SK-N-SH (cell line): Measurements from ENCODE around the gene ZNRF1. TPM values are rescaled to one million over a fixed set of nuclear protein-coding genes. Genes with fewer than 3 reads are reported as not detected.

ENCODE experiments used
- CTCF ChIA-PET: fragments of 300-600, 350-600 bp; formaldehyde crosslinking; extraction: SDS; loops from one replicate; lab custom pipeline; 2021; lab: Yijun Ruan, JAX
- POLR2A ChIA-PET: fragments of 350-600 bp; sonication (Branson Sonifier 250); formaldehyde crosslinking; extraction: SDS; loops from one replicate; lab custom pipeline; 2020; ENCODE audit warnings: antibody characterized with exemption, inconsistent platforms; lab: Yijun Ruan, JAX
- DNase-seq: peaks from one replicate; pipeline ENCODE4 v3.0.0; 2012
- H2AFZ ChIP-seq: fragments of 200-600 bp; sonication (generic); 2 replicates; pipeline ENCODE4 v1.8.1; 2016; ENCODE audit warnings: antibody characterized with exemption, mild to moderate bottlenecking, low read depth
- H3F3A ChIP-seq: fragments of 200-600 bp; sonication (generic); replicated peaks from 2 replicates; pipeline ENCODE3; 2016; ENCODE audit warnings: antibody characterized with exemption, mild to moderate bottlenecking; ENCODE audit not compliant: insufficient read depth
- H3K27ac ChIP-seq, 2 experiments: fragments of 200-500 bp in 1 of 2; fragments of 200-600 bp in 1 of 2; sonication (Bioruptor generic) in 1 of 2; sonication (generic), shearing (Covaris generic) in 1 of 2; 2 replicates each; pipeline versions ENCODE4 v1.5.1 to v1.6.1; 2014 to 2016; ENCODE audit warnings: low read depth in 2 of 2, inconsistent platforms in 1 of 2, low read length in 1 of 2, mild to moderate bottlenecking in 1 of 2, mixed read lengths in 1 of 2
- H3K27me3 ChIP-seq: fragments of 200-600 bp; sonication (generic), shearing (Covaris generic); 2 replicates; pipeline ENCODE4 v1.6.1; 2016; ENCODE audit warnings: mixed run types; ENCODE audit not compliant: insufficient read depth
- H3K36me3 ChIP-seq, 2 experiments: fragments of 200-500 bp in 1 of 2; fragments of 200-600 bp in 1 of 2; sonication (Bioruptor generic) in 1 of 2; sonication (generic) in 1 of 2; replicated peaks in 1 of 2; 2 replicates each; pipeline versions ENCODE3 to v1.5.1; 2014 to 2016; ENCODE audit warnings: low read length in 1 of 2, mild to moderate bottlenecking in 1 of 2; ENCODE audit not compliant: insufficient read depth in 2 of 2, control insufficient read depth in 1 of 2
- H3K4me1 ChIP-seq, 2 experiments: fragments of 200-500 bp in 1 of 2; fragments of 200-600 bp in 1 of 2; sonication (Bioruptor generic) in 1 of 2; sonication (generic), shearing (Covaris generic) in 1 of 2; 2 replicates each; pipeline versions ENCODE4 v1.5.1 to v1.6.1; 2014 to 2016; ENCODE audit warnings: low read depth in 1 of 2, low read length in 1 of 2, mixed run types in 1 of 2; ENCODE audit not compliant: insufficient read depth in 2 of 2, control insufficient read depth in 1 of 2
- H3K4me2 ChIP-seq: fragments of 200-600 bp; sonication (generic), shearing (Covaris generic); 2 replicates; pipeline ENCODE4 v1.6.1; 2017; ENCODE audit warnings: mixed run types
- H3K4me3 ChIP-seq, 2 experiments: fragments of 200-500 bp in 1 of 2; fragments of 200-600 bp in 1 of 2; sonication (Bioruptor generic) in 1 of 2; sonication (generic), shearing (Covaris generic) in 1 of 2; 2 replicates each; pipeline versions ENCODE4 v1.5.1 to v1.8.1; 2014 to 2016; ENCODE audit warnings: low read depth in 2 of 2, inconsistent platforms in 1 of 2, low read length in 1 of 2, mild to moderate bottlenecking in 1 of 2, mixed read lengths in 1 of 2, moderate library complexity in 1 of 2
- H3K79me2 ChIP-seq: fragments of 200-600 bp; sonication (generic); 2 replicates; pipeline ENCODE4 v1.8.1; 2017; ENCODE audit warnings: mild to moderate bottlenecking; ENCODE audit not compliant: insufficient read depth
- H3K9ac ChIP-seq: fragments of 200-600 bp; sonication (generic); 2 replicates; pipeline ENCODE4 v1.6.1; 2017; ENCODE audit warnings: mixed run types
- H3K9me2 ChIP-seq: fragments of 200-600 bp; sonication (generic); 2 replicates; pipeline ENCODE4 v1.6.1; 2017; ENCODE audit warnings: mixed run types
- H3K9me3 ChIP-seq: fragments of 200-600 bp; sonication (generic); 2 replicates; pipeline ENCODE4 v1.6.1; 2017; ENCODE audit warnings: mixed run types, mild to moderate bottlenecking, moderate library complexity
- H4K20me1 ChIP-seq: fragments of 200-600 bp; sonication (generic); 2 replicates; pipeline ENCODE4 v1.6.1; 2017; ENCODE audit warnings: mild to moderate bottlenecking, mixed run types; ENCODE audit not compliant: insufficient read depth
- CHD2 ChIP-seq: fragments of 150-350 bp; IDR thresholded peaks from 2 replicates; pipeline ENCODE4 v1.6.1; 2018; ENCODE audit warnings: low read length; ENCODE audit not compliant: partially characterized antibody
- ELF1 ChIP-seq: IDR thresholded peaks from 2 replicates; pipeline ENCODE4 v1.4.0; 2012
- EP300 ChIP-seq, 2 experiments: IDR thresholded peaks; 2 replicates each; pipeline versions ENCODE4 v1.4.0 to v1.6.1; 2012; ENCODE audit warnings: borderline replicate concordance in 1 of 2, low read depth in 1 of 2, low read length in 1 of 2
- FOXJ3 ChIP-seq: sonication (generic); formaldehyde crosslinking; IDR thresholded peaks from 2 replicates; pipeline ENCODE4 v1.5.1; 2020; ENCODE audit warnings: mild to moderate bottlenecking, missing genetic modification reagents
- FOXM1 ChIP-seq: IDR thresholded peaks from 2 replicates; pipeline ENCODE4 v1.4.0; 2012; ENCODE audit warnings: low read depth, mild to moderate bottlenecking
- GABPA ChIP-seq: IDR thresholded peaks from 2 replicates; pipeline ENCODE4 v1.4.0; 2012; ENCODE audit warnings: low read depth, mild to moderate bottlenecking
- JUND ChIP-seq: IDR thresholded peaks from 2 replicates; pipeline ENCODE4 v1.4.0; 2012
- NRF1 ChIP-seq: IDR thresholded peaks from 2 replicates; pipeline ENCODE4 v1.6.1; 2012; ENCODE audit warnings: low read depth, mild to moderate bottlenecking, low read length
- PBX3 ChIP-seq: IDR thresholded peaks from 2 replicates; pipeline ENCODE4; 2012
- POLR2AphosphoS5 ChIP-seq: IDR thresholded peaks from 2 replicates; pipeline ENCODE4 v1.6.1; 2012; ENCODE audit warnings: low read depth, low read length
- RCOR1 ChIP-seq: fragments of 150-350 bp; IDR thresholded peaks from 2 replicates; pipeline ENCODE4 v1.6.1; 2017; ENCODE audit warnings: antibody characterized with exemption, low read length
- SIN3A ChIP-seq: IDR thresholded peaks from 2 replicates; pipeline ENCODE4 v1.6.1; 2012; ENCODE audit warnings: low read depth, mild to moderate bottlenecking, low read length, moderate library complexity, borderline replicate concordance
- SMC3 ChIP-seq: IDR thresholded peaks from 2 replicates; pipeline ENCODE4 v1.6.1; 2012; ENCODE audit warnings: low read depth, low read length, improper control_type of control experiment
- TAF1 ChIP-seq: IDR thresholded peaks from 2 replicates; pipeline ENCODE4 v1.6.1; 2012; ENCODE audit warnings: low read depth, mild to moderate bottlenecking, low read length, moderate library complexity, borderline replicate concordance
- TCF12 ChIP-seq: IDR thresholded peaks from 2 replicates; pipeline ENCODE4 v1.4.0; 2012
- TEAD4 ChIP-seq: IDR thresholded peaks from 2 replicates; pipeline ENCODE4 v1.4.0; 2012; ENCODE audit warnings: mild to moderate bottlenecking, borderline replicate concordance; ENCODE audit not compliant: insufficient read depth
- USF1 ChIP-seq: IDR thresholded peaks from 2 replicates; pipeline ENCODE4 v1.4.0; 2012; ENCODE audit warnings: low read depth, borderline replicate concordance
- WGBS: methylation state at CpG from one replicate; pipeline ENCODE4 v1.1.6; 2017; ENCODE audit warnings: low lambda C conversion rate; 5-methylcytosine and 5-hydroxymethylcytosine counted together
- polyA plus RNA-seq, 3 experiments: library from polyadenylated mRNA; depleted of rRNA; stranded (reverse); fragments of >200 nt; gene quantifications; 2 replicates each; pipeline ENCODE4 v1.2.3, GENCODE V29; 2012
- TF ChIP-seq, protein P1 (sequence below): IDR thresholded peaks from 2 replicates; pipeline ENCODE4 v1.4.0; 2012; ENCODE audit warnings: low read depth
- TF ChIP-seq, protein P2 (sequence below): IDR thresholded peaks from 2 replicates; pipeline ENCODE4 v1.6.1; 2012; ENCODE audit warnings: mild to moderate bottlenecking, low read depth, low read length, moderate library complexity

The ZNRF1 gene
- polyA plus RNA-seq, 1 of the 3 experiments (the other 2 are of a cell fraction) = 23.7 TPM

DNA sequence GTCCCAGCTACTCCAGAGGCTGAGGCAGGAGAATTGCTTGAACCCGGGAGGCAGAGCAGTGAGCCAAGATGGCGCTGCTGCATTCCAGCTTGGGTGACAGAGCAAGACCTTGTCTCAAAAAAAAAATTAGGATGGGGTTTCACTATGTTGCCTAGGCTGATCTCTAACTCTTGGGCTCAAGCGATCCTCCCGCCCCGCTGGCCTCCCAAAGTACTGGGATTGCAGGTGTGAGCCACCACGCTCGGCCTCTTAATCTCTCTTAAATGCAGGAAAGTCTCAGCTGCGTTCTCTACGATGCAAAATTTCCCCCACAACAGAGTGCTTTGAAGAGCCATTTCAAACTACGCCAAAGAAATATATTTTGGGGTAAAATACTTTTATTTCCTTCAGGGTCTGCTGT, 8.0 kb upstream of the ZNRF1 start:
- ChIA-PET CTCF (interaction anchor here (3.7 kb wide), 1 partner anchor 120 kb away, joined by 24 read pairs; no protein-coding TSS in a partner anchor), POLR2A (no interaction called here)
- Histone ChIP-seq H4K20me1 (no peaks in the 10 kb centered on the region), H3F3A (no peaks in the 10 kb centered on the region), H3K9me3 (no peaks in the 10 kb centered on the region), H3K27me3 (no peaks in the 10 kb centered on the region), H3K27ac (no peak overlapping the region), H3K79me2 (no peaks in the 10 kb centered on the region), H2AFZ (no peak overlapping the region), H3K4me1 (peaks cover 0 to 2% of the 10 kb centered on the region in 2 experiments; a peak in 1 of 4 replicates), H3K36me3 (no peaks in the 10 kb centered on the region), H3K4me2 (no peak overlapping the region), H3K4me3 (no peak overlapping the region), H3K9me2 (no peaks in the 10 kb centered on the region), H3K9ac (no peak overlapping the region)
- DNase-seq = no peak
- 95% methylated on average over 10 of the region's 10 CpGs for WGBS
- TF ChIP-seq NRF1 (no peak), SMC3 (no peak), CHD2 (no peak), FOXM1 (no peak), POLR2AphosphoS5 (no peak), TCF12 (no peak), RCOR1 (no peak), SIN3A (no peak), TAF1 (no peak)
- TF ChIP-seq, protein P1, sequence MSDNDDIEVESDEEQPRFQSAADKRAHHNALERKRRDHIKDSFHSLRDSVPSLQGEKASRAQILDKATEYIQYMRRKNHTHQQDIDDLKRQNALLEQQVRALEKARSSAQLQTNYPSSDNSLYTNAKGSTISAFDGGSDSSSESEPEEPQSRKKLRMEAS = no peak
- TF ChIP-seq, protein P2, sequence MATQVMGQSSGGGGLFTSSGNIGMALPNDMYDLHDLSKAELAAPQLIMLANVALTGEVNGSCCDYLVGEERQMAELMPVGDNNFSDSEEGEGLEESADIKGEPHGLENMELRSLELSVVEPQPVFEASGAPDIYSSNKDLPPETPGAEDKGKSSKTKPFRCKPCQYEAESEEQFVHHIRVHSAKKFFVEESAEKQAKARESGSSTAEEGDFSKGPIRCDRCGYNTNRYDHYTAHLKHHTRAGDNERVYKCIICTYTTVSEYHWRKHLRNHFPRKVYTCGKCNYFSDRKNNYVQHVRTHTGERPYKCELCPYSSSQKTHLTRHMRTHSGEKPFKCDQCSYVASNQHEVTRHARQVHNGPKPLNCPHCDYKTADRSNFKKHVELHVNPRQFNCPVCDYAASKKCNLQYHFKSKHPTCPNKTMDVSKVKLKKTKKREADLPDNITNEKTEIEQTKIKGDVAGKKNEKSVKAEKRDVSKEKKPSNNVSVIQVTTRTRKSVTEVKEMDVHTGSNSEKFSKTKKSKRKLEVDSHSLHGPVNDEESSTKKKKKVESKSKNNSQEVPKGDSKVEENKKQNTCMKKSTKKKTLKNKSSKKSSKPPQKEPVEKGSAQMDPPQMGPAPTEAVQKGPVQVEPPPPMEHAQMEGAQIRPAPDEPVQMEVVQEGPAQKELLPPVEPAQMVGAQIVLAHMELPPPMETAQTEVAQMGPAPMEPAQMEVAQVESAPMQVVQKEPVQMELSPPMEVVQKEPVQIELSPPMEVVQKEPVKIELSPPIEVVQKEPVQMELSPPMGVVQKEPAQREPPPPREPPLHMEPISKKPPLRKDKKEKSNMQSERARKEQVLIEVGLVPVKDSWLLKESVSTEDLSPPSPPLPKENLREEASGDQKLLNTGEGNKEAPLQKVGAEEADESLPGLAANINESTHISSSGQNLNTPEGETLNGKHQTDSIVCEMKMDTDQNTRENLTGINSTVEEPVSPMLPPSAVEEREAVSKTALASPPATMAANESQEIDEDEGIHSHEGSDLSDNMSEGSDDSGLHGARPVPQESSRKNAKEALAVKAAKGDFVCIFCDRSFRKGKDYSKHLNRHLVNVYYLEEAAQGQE = no peak

GRCh38 chr16:74991268-74991592, 7.6 kb upstream of the ZNRF1 start:
- Histone ChIP-seq H3K9me3 (no peaks in the 10 kb centered on the region), H3K27me3 (no peaks in the 10 kb centered on the region), H4K20me1 (no peaks in the 10 kb centered on the region), H3K4me1 (peaks cover 0 to 2% of the 10 kb centered on the region in 2 experiments; a peak in 1 of 4 replicates), H3K27ac (no peak overlapping the region), H3K4me3 (no peak overlapping the region), H3K9ac (no peak overlapping the region), H3K9me2 (no peaks in the 10 kb centered on the region), H3K36me3 (no peaks in the 10 kb centered on the region), H2AFZ (no peak overlapping the region), H3K4me2 (no peak overlapping the region), H3K79me2 (no peaks in the 10 kb centered on the region), H3F3A (no peaks in the 10 kb centered on the region)
- TF ChIP-seq FOXJ3 (CRISPR knock-in tag) = no peak
- TF ChIP-seq EP300 (IDR thresholded peaks at IDR 0.05; ENCODE audit: borderline replicate concordance in 1 of 2, low read depth in 1 of 2, low read length in 1 of 2) = no peak
- TF ChIP-seq TEAD4 = no peak
- TF ChIP-seq SIN3A = no peak
- TF ChIP-seq SMC3 = no peak
- no peak for TF ChIP-seq USF1
- no peak for TF ChIP-seq GABPA
- TF ChIP-seq PBX3 = no peak
- TF ChIP-seq ELF1 = no peak
- TF ChIP-seq JUND = no peak
- no peak for DNase-seq
- ChIA-PET POLR2A (no interaction called here), CTCF (interaction anchor here (3.7 kb wide), 1 partner anchor 120 kb away, joined by 24 read pairs; no protein-coding TSS in a partner anchor)
- WGBS = 77% methylated on average over 5 of the region's 5 CpGs
